ENCODE results near the gene NECTIN4. TPM values are rescaled to one million over a fixed set of nuclear protein-coding genes. Genes with fewer than 3 reads are reported as not detected.

Gene NECTIN4
- total and polyA plus RNA-seq, 2 of the 8 experiments (the other 6 are each of a cell fraction or from before 2014, with no cell fraction given): 0.19 to 0.71 TPM

DNA sequence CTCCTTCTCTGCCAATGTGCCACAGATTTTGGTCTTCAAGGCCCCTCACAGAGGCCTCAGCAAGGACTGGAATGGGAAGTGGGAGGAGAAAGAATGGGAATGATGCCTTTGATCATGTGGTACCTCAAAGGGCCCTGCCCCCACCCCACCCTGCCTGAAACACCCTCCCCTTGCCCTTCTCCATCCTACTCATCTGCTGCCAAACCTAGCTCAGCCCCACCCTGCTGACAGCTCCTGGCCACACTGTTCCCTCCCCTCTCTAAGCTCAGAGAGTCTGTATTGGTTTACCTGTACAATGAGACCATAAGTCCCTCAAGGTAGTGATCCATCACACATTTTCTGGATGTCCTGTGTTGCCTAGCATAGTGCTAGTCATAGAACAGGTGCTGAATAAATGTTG, 12.9 kb downstream of the NECTIN4 start (continued):
- TF ChIP-seq CHD7 (IDR thresholded peaks at IDR 0.05; ENCODE audit: insufficient replicate concordance, low read length) (no peak), EP300 (IDR thresholded peaks at IDR 0.05; ENCODE audit: borderline replicate concordance in 1 of 2, low read depth in 2 of 2, low read length in 2 of 2) (no peak), ATF3 (IDR thresholded peaks at IDR 0.05; ENCODE audit: insufficient read depth, low read depth, low read length) (no peak), TBP (IDR thresholded peaks at IDR 0.05; ENCODE audit: low read depth, low read length) (no peak), GABPA (IDR thresholded peaks at IDR 0.05; ENCODE audit: borderline replicate concordance, insufficient read depth, low read length) (no peak), RBBP5 (IDR thresholded peaks at IDR 0.05; ENCODE audit: borderline replicate concordance, low read depth, low read length) (no peak), NRF1 (IDR thresholded peaks at IDR 0.05; ENCODE audit: low read depth, low read length) (no peak)
- TF ChIP-seq, protein P1, sequence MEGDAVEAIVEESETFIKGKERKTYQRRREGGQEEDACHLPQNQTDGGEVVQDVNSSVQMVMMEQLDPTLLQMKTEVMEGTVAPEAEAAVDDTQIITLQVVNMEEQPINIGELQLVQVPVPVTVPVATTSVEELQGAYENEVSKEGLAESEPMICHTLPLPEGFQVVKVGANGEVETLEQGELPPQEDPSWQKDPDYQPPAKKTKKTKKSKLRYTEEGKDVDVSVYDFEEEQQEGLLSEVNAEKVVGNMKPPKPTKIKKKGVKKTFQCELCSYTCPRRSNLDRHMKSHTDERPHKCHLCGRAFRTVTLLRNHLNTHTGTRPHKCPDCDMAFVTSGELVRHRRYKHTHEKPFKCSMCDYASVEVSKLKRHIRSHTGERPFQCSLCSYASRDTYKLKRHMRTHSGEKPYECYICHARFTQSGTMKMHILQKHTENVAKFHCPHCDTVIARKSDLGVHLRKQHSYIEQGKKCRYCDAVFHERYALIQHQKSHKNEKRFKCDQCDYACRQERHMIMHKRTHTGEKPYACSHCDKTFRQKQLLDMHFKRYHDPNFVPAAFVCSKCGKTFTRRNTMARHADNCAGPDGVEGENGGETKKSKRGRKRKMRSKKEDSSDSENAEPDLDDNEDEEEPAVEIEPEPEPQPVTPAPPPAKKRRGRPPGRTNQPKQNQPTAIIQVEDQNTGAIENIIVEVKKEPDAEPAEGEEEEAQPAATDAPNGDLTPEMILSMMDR (IDR thresholded peaks at IDR 0.05; ENCODE audit: control extremely low read depth in 1 of 3, insufficient read depth in 1 of 3, low read depth in 1 of 3, low read length in 3 of 3): no peak
